H9 (cell line): ENCODE results near the gene STRIP1. TPM values are rescaled to one million over a fixed set of nuclear protein-coding genes. Genes with fewer than 3 reads are reported as not detected.

Experiments
- DNase-seq: peaks from one replicate; pipeline ENCODE4 v3.0.0-alpha.2; 2017
- H2AFZ ChIP-seq: one replicate; pipeline ENCODE4 v1.6.1; 2013; ENCODE audit warnings: mild to moderate bottlenecking, low read length, control low read depth, moderate library complexity
- H2AK5ac ChIP-seq: 2 replicates; pipeline ENCODE4 v1.6.1; 2013; ENCODE audit warnings: low read length, control low read depth, mixed read lengths; ENCODE audit not compliant: insufficient read length
- H2BK120ac ChIP-seq: one replicate; pipeline ENCODE4 v1.6.1; 2013; ENCODE audit warnings: low read depth, mild to moderate bottlenecking, low read length, control low read depth, inconsistent platforms; ENCODE audit not compliant: poor library complexity, severe bottlenecking
- H2BK12ac ChIP-seq: 2 replicates; pipeline ENCODE4 v1.6.1; 2013; ENCODE audit warnings: low read length, control low read depth, mixed read lengths, low read depth; ENCODE audit not compliant: insufficient read length
- H2BK15ac ChIP-seq: 2 replicates; pipeline ENCODE4 v1.6.1; 2013; ENCODE audit warnings: low read depth, low read length, control low read depth
- H2BK20ac ChIP-seq: one replicate; pipeline ENCODE4 v1.6.1; 2013; ENCODE audit warnings: low read depth, mild to moderate bottlenecking, low read length, control low read depth, inconsistent platforms; ENCODE audit not compliant: poor library complexity, severe bottlenecking
- H2BK5ac ChIP-seq: 2 replicates; pipeline ENCODE4 v1.6.1; 2013; ENCODE audit warnings: low read length, control low read depth, mixed read lengths; ENCODE audit not compliant: insufficient read length
- H3K14ac ChIP-seq: 2 replicates; pipeline ENCODE4 v1.6.1; 2013; ENCODE audit warnings: low read length, control low read depth; ENCODE audit not compliant: insufficient read depth
- H3K18ac ChIP-seq: 2 replicates; pipeline ENCODE4 v1.6.1; 2013; ENCODE audit warnings: low read depth, mild to moderate bottlenecking, mixed read lengths, low read length, control low read depth; ENCODE audit not compliant: insufficient read length
- H3K23ac ChIP-seq: 2 replicates; pipeline ENCODE4 v1.6.1; 2013; ENCODE audit warnings: low read length, control low read depth, mixed read lengths, low read depth; ENCODE audit not compliant: insufficient read length
- H3K23me2 ChIP-seq: 2 replicates; pipeline ENCODE4 v1.6.1; 2013; ENCODE audit warnings: low read depth, mild to moderate bottlenecking, mixed read lengths, low read length, control low read depth; ENCODE audit not compliant: insufficient read length, poor library complexity, severe bottlenecking
- H3K27ac ChIP-seq: 2 replicates; pipeline ENCODE4 v1.5.1; 2013; ENCODE audit warnings: low read length, control low read depth, mixed read lengths, low read depth; ENCODE audit not compliant: insufficient read length
- H3K27me3 ChIP-seq: 2 replicates; pipeline ENCODE4 v1.6.1; 2013; ENCODE audit warnings: low read length, control low read depth, inconsistent platforms; ENCODE audit not compliant: insufficient read depth
- H3K4ac ChIP-seq: 2 replicates; pipeline ENCODE4 v1.6.1; 2013; ENCODE audit warnings: low read depth, mild to moderate bottlenecking, control low read depth, inconsistent platforms, low read length, moderate library complexity
- H3K4me1 ChIP-seq: 2 replicates; pipeline ENCODE4 v1.6.1; 2013; ENCODE audit warnings: low read length, control low read depth, inconsistent platforms; ENCODE audit not compliant: insufficient read depth
- H3K4me2 ChIP-seq: 2 replicates; pipeline ENCODE4 v1.6.1; 2013; ENCODE audit warnings: low read length, control low read depth, mixed read lengths; ENCODE audit not compliant: insufficient read length, insufficient read depth
- H3K56ac ChIP-seq: 2 replicates; pipeline ENCODE4 v1.6.1; 2013; ENCODE audit warnings: low read depth, mild to moderate bottlenecking, mixed read lengths, low read length, control low read depth; ENCODE audit not compliant: insufficient read length
- H3K79me1 ChIP-seq: 2 replicates; pipeline ENCODE4 v1.6.1; 2013; ENCODE audit warnings: low read depth, mild to moderate bottlenecking, moderate library complexity, low read length, control low read depth, inconsistent platforms; ENCODE audit not compliant: insufficient read depth, poor library complexity, severe bottlenecking
- H3K79me2 ChIP-seq: 2 replicates; pipeline ENCODE4 v1.6.1; 2013; ENCODE audit warnings: low read length, control low read depth, inconsistent platforms; ENCODE audit not compliant: insufficient read depth
- H3K9ac ChIP-seq: 2 replicates; pipeline ENCODE4 v1.6.1; 2013; ENCODE audit warnings: low read length, control low read depth, mixed read lengths; ENCODE audit not compliant: insufficient read length; ENCODE audit errors: extremely low read depth
- H3K9me3 ChIP-seq: one replicate; pipeline ENCODE4 v1.6.1; 2013; ENCODE audit warnings: low read depth, low read length, inconsistent platforms; ENCODE audit not compliant: control insufficient read depth
- H3T11ph ChIP-seq: one replicate; pipeline ENCODE4 v1.6.1; 2013; ENCODE audit warnings: mild to moderate bottlenecking, low read length, control low read depth, inconsistent platforms
- H4K20me1 ChIP-seq: one replicate; pipeline ENCODE4 v1.6.1; 2013; ENCODE audit not compliant: control insufficient read depth, insufficient read length, insufficient read depth
- H4K5ac ChIP-seq: 2 replicates; pipeline ENCODE4 v1.6.1; 2013; ENCODE audit warnings: low read depth, mild to moderate bottlenecking, mixed read lengths, low read length, control low read depth; ENCODE audit not compliant: insufficient read length
- H4K8ac ChIP-seq: replicated peaks from 2 replicates; pipeline ENCODE4 v1.6.1; 2013; ENCODE audit warnings: low read length, control low read depth, mixed read lengths, low read depth; ENCODE audit not compliant: insufficient read length
- H4K91ac ChIP-seq: 2 replicates; pipeline ENCODE4 v1.6.1; 2013; ENCODE audit warnings: low read depth, mild to moderate bottlenecking, moderate library complexity, mixed read lengths, low read length, control low read depth; ENCODE audit not compliant: insufficient read length
- H3K27ac Mint-ChIP-seq, 3 experiments: 2 replicates in 2 of 3; 3 replicates in 1 of 3; pipeline ENCODE4 v1.8.0; 2020 to 2021; ENCODE audit warnings: mixed read lengths in 3 of 3, mild to moderate bottlenecking in 1 of 3, moderate library complexity in 1 of 3
- H3K27me3 Mint-ChIP-seq: 2 replicates; pipeline ENCODE4 v1.8.0; 2021; ENCODE audit warnings: low read depth, mild to moderate bottlenecking, moderate library complexity, mixed read lengths
- H3K36me3 Mint-ChIP-seq, 3 experiments: 2 replicates in 2 of 3; 3 replicates in 1 of 3; pipeline ENCODE4 v1.8.0; 2020 to 2021; ENCODE audit warnings: low read depth in 3 of 3, mixed read lengths in 3 of 3; ENCODE audit not compliant: insufficient read depth in 1 of 3
- H3K4me1 Mint-ChIP-seq, 2 experiments: 2 replicates each; pipeline ENCODE4 v1.8.0; 2020; ENCODE audit warnings: mixed read lengths in 2 of 2
- H3K4me3 Mint-ChIP-seq, 2 experiments: 2 replicates in 1 of 2; 3 replicates in 1 of 2; pipeline ENCODE4 v1.8.0; 2020 to 2021; ENCODE audit warnings: mild to moderate bottlenecking in 2 of 2, mixed read lengths in 2 of 2, moderate library complexity in 1 of 2
- H3K9me3 Mint-ChIP-seq, 2 experiments: 2 replicates in 1 of 2; 3 replicates in 1 of 2; pipeline ENCODE4 v1.8.0; 2020; ENCODE audit warnings: mild to moderate bottlenecking in 2 of 2, mixed read lengths in 2 of 2, moderate library complexity in 1 of 2
- CTCF ChIP-seq: fragments of 200-600 bp; sonication (generic); conservative IDR thresholded peaks from 3 replicates; pipeline ENCODE4 v1.8.0; 2021; ENCODE audit warnings: antibody characterized with exemption, mild to moderate bottlenecking
- whole genome bisulfite sequencing: extraction: QIAGEN DNeasy Blood & Tissue Kit; methylation state at CpG from one replicate; pipeline ENCODE4 v1.1.7; 2013; ENCODE audit warnings: missing lambda C conversion rate, low lambda C conversion rate, mixed read lengths; ENCODE audit not compliant: insufficient read length; ENCODE audit errors: extremely low coverage; 5-methylcytosine and 5-hydroxymethylcytosine counted together
- total RNA-seq: library from RNA; stranded (reverse); gene quantifications from 2 replicates; pipeline ENCODE4 v1.2.1, GENCODE V29; 2021

The STRIP1 gene
- total RNA-seq, 1 experiment from 2014 or later = 43.6 TPM

- Histone ChIP-seq H3K4ac (no peak overlapping the region), H3K4me2 (no peak overlapping the region), H3K27ac (no peak overlapping the region), H4K5ac (no peak overlapping the region), H3K9me3 (no peaks in the 10 kb centered on the region), H2AFZ (no peak overlapping the region), H3K56ac (no peak overlapping the region), H2AK5ac (no peak overlapping the region), H2BK5ac (no peak overlapping the region), H3K9ac (no peak overlapping the region), H2BK120ac (no peak overlapping the region), H4K20me1 (no peaks in the 10 kb centered on the region), H3K18ac (no peak overlapping the region), H4K8ac (no peak overlapping the region), H3K79me1 (no peaks in the 10 kb centered on the region), H3T11ph (no peak overlapping the region), H4K91ac (no peak overlapping the region), H2BK20ac (no peak overlapping the region), H3K23me2 (peaks cover 2% of the 10 kb centered on the region), H3K27me3 (no peaks in the 10 kb centered on the region), H3K23ac (no peak overlapping the region), H2BK15ac (no peak overlapping the region), H2BK12ac (no peak overlapping the region), H3K79me2 (peaks cover 3% of the 10 kb centered on the region; the same call in 1 of the 2 replicates), H3K4me1 (peaks cover 3% of the 10 kb centered on the region; the same call in 1 of the 2 replicates), H3K14ac (no peak overlapping the region)
- peaks cover 60 to 79% (median 74%) of the 10 kb centered on the region in 3 experiments for H3K36me3 Mint-ChIP-seq
- no peaks in the 10 kb centered on the region for H3K27me3 Mint-ChIP-seq
- TF ChIP-seq CTCF = no peak
- peaks cover 3 to 7% of the 10 kb centered on the region in 2 experiments for H3K4me1 Mint-ChIP-seq
- H3K9me3 Mint-ChIP-seq = no peaks in the 10 kb centered on the region
- WGBS = no CpG with 5 or more reads among the region's 4 CpGs
- H3K4me3 Mint-ChIP-seq = no peak overlapping the region
- H3K27ac Mint-ChIP-seq = no peak overlapping the region
- no peak for DNase-seq
Measured at GRCh38 chr1:110040548-110040947, 6.1 kb downstream of the STRIP1 start.
